ENCODE measurements around the gene MYL11.

DNA sequence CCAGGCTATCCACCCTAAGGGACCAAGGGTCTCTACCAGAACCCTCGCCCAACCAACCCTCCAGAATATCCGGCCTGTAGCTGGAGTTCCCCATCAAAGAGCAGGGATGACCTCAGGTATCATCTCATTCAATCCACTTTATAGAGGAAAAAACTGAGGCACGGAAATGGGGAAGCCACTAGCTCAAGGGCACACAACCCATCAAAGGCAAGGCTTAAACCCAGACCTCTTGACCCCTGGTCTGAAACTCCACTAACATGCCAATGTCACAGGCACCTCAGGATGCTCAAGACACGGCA, 5.9 kb upstream of the MYL11 start:
- TF ChIP-seq CTCF (IDR thresholded peaks at IDR 0.05): no peak
- no peak for TF ChIP-seq POLR2A (IDR thresholded peaks at IDR 0.05; ENCODE audit: low read length)
- no peak for TF ChIP-seq EP300 (IDR thresholded peaks at IDR 0.05)
- TF ChIP-seq PHF8 (IDR thresholded peaks at IDR 0.05; ENCODE audit: borderline replicate concordance, low read depth): no peak
- no peak for TF ChIP-seq BHLHE40 (IDR thresholded peaks at IDR 0.05; ENCODE audit: low read depth, low read length)
- TF ChIP-seq HMGXB4 (CRISPR knock-in tag; IDR thresholded peaks at IDR 0.05; ENCODE audit: borderline replicate concordance): no peak
- no peak for TF ChIP-seq ZNF302 (CRISPR knock-in tag; IDR thresholded peaks at IDR 0.05)
- no peak for TF ChIP-seq RNF2 (IDR thresholded peaks at IDR 0.05; ENCODE audit: borderline replicate concordance, low read depth)
- TF ChIP-seq POLR2AphosphoS2 (conservative IDR thresholded peaks at IDR 0.05; ENCODE audit: low read length): no peak
- no peak for TF ChIP-seq FOSL2 (IDR thresholded peaks at IDR 0.05)
- no peak for TF ChIP-seq FOSL2 (CRISPR knock-in tag; IDR thresholded peaks at IDR 0.05)
